HepG2 (cell line): ENCODE results near the gene MAP2K7. TPM values are rescaled to one million over a fixed set of nuclear protein-coding genes. Genes with fewer than 3 reads are reported as not detected.

ENCODE experiments used
- BCL6 ChIP-seq: IDR thresholded peaks from 2 replicates; pipeline ENCODE4 v1.6.1; 2016; ENCODE audit warnings: missing genetic modification reagents, missing compliant biosample characterization
- CBFB ChIP-seq: sonication (generic); formaldehyde crosslinking; IDR thresholded peaks from 2 replicates; pipeline ENCODE4 v1.4.0; 2020; ENCODE audit warnings: missing genetic modification reagents
- HNRNPK ChIP-seq: fragments of 200-400 bp; formaldehyde crosslinking; IDR thresholded peaks from 2 replicates; pipeline ENCODE4 v1.6.1; 2018; ENCODE audit warnings: low read length, low read depth, moderate library complexity, mild to moderate bottlenecking; ENCODE audit not compliant: poor library complexity, severe bottlenecking
- HOXA3 ChIP-seq: sonication (generic); formaldehyde crosslinking; IDR thresholded peaks from 2 replicates; pipeline ENCODE4 v1.5.0; 2020; ENCODE audit warnings: missing genetic modification reagents
- LCORL ChIP-seq, 2 experiments: fragments of 450-650 bp in 1 of 2; sonication (generic) in 1 of 2; formaldehyde crosslinking in 1 of 2; IDR thresholded peaks; 2 replicates each; pipeline versions ENCODE4 v1.5.0 to v1.6.1; 2017 to 2020; ENCODE audit warnings: antibody characterized with exemption in 1 of 2, missing genetic modification reagents in 1 of 2
- TGIF2 ChIP-seq: IDR thresholded peaks from 2 replicates; pipeline ENCODE4 v1.6.1; 2016; ENCODE audit warnings: control low read depth, missing compliant biosample characterization
- ZBTB3 ChIP-seq: sonication (generic); formaldehyde crosslinking; IDR thresholded peaks from 2 replicates; pipeline ENCODE4 v1.4.0; 2020; ENCODE audit warnings: low read depth, mild to moderate bottlenecking, moderate library complexity, missing genetic modification reagents, borderline replicate concordance
- ZMAT5 ChIP-seq: sonication (generic); formaldehyde crosslinking; IDR thresholded peaks from 2 replicates; pipeline ENCODE4 v1.5.0; 2020; ENCODE audit warnings: mild to moderate bottlenecking, low read depth, missing genetic modification reagents, borderline replicate concordance
- ZNF20 ChIP-seq: sonication (generic); formaldehyde crosslinking; IDR thresholded peaks from 2 replicates; pipeline ENCODE4 v1.4.0; 2020; ENCODE audit warnings: mild to moderate bottlenecking, moderate library complexity, missing genetic modification reagents
- ZNF329 ChIP-seq: sonication (generic); formaldehyde crosslinking; IDR thresholded peaks from 2 replicates; pipeline ENCODE4 v1.9.0; 2021; ENCODE audit warnings: low read depth, mild to moderate bottlenecking, missing genetic modification reagents
- ZNF333 ChIP-seq: sonication (generic); formaldehyde crosslinking; IDR thresholded peaks from 2 replicates; pipeline ENCODE4 v1.4.0; 2020; ENCODE audit warnings: mild to moderate bottlenecking, missing genetic modification reagents, borderline replicate concordance
- ZNF407 ChIP-seq: sonication (generic); formaldehyde crosslinking; IDR thresholded peaks from one replicate; pipeline ENCODE4 v1.5.1; 2020; ENCODE audit warnings: mild to moderate bottlenecking, missing genetic modification reagents; ENCODE audit errors: not compliant biosample characterization
- ZNF614 ChIP-seq: IDR thresholded peaks from 2 replicates; pipeline ENCODE4 v1.6.1; 2018; ENCODE audit warnings: missing biosample characterization, missing genetic modification reagents, inconsistent platforms, borderline replicate concordance
- ZNF781 ChIP-seq: sonication (generic); formaldehyde crosslinking; IDR thresholded peaks from 2 replicates; pipeline ENCODE4 v1.5.1; 2020; ENCODE audit warnings: borderline replicate concordance, mild to moderate bottlenecking, missing genetic modification reagents; ENCODE audit errors: not compliant biosample characterization
- polyA plus RNA-seq, 8 experiments: library from polyadenylated mRNA; depleted of rRNA in 3 of 8; stranded (reverse) in 7 of 8; unstranded in 1 of 8; fragments of >200 nt; fragmentation: Illumina TruSeq in 4 of 8; extraction: Trizol in 4 of 8; gene quantifications; 2 replicates each; pipeline versions ENCODE4 v1.2.1 to v1.2.3, GENCODE V29; 2011 to 2016; ENCODE audit warnings: low read depth in 4 of 8, missing spikeins in 1 of 8, mixed read lengths in 1 of 8; ENCODE audit not compliant: insufficient read depth in 1 of 8
- total RNA-seq, 5 experiments: library from RNA; depleted of rRNA; stranded (reverse); fragments of >200 nt; fragmentation: Illumina TruSeq; extraction: Trizol; gene quantifications; 2 replicates each; pipeline ENCODE4 v1.2.3, GENCODE V29; 2016; ENCODE audit warnings: low read depth in 1 of 5
- TF ChIP-seq, protein P1 (sequence below): sonication (generic); formaldehyde crosslinking; IDR thresholded peaks from 2 replicates; pipeline ENCODE4 v1.5.1; 2020; ENCODE audit warnings: mild to moderate bottlenecking, missing genetic modification reagents, moderate library complexity

The MAP2K7 gene
- total and polyA plus RNA-seq, 2 of the 13 experiments (the other 11 are each of a cell fraction or from before 2014, with no cell fraction given), result 9.0 to 10.8 TPM

DNA sequence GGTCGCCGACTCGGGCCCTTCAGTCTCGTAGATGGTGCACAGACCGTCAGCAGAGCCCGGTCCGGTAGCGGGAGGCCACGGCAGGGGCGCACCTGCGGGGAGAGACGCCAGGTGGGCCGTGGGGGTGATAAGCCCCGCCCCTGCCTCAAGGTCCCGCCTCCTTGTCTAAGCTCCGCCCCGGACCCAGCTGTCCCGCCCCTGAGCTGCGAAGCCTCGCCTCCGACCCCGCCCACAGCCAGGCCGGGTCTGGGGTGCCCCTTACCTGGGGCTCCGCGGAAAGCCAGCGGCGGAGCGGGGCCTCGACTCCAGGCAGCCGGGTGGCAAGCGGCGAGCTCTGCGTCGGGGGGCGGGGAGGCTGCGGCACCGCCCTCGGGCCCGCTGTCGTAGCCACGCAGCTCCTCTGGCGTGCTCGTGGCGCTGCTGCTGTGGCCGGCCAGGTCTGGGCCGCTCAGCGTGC, 34.2 kb upstream of the MAP2K7 start (continued):
- no peak for TF ChIP-seq CBFB (CRISPR knock-in tag)
- no peak for TF ChIP-seq TGIF2 (CRISPR knock-in tag)
- no peak for TF ChIP-seq ZNF329
- no peak for TF ChIP-seq ZMAT5 (CRISPR knock-in tag)
- TF ChIP-seq ZNF781 (CRISPR knock-in tag), result no peak
- TF ChIP-seq BCL6 (CRISPR knock-in tag), result no peak
- TF ChIP-seq ZNF333 (CRISPR knock-in tag), result 0 out of 2 replicates have a peak, but pooled peaks have one; percentile 2
- TF ChIP-seq LCORL (IDR thresholded peaks at IDR 0.05), result no peak
- no peak for TF ChIP-seq LCORL (CRISPR knock-in tag; IDR thresholded peaks at IDR 0.05)
- TF ChIP-seq, protein P1, sequence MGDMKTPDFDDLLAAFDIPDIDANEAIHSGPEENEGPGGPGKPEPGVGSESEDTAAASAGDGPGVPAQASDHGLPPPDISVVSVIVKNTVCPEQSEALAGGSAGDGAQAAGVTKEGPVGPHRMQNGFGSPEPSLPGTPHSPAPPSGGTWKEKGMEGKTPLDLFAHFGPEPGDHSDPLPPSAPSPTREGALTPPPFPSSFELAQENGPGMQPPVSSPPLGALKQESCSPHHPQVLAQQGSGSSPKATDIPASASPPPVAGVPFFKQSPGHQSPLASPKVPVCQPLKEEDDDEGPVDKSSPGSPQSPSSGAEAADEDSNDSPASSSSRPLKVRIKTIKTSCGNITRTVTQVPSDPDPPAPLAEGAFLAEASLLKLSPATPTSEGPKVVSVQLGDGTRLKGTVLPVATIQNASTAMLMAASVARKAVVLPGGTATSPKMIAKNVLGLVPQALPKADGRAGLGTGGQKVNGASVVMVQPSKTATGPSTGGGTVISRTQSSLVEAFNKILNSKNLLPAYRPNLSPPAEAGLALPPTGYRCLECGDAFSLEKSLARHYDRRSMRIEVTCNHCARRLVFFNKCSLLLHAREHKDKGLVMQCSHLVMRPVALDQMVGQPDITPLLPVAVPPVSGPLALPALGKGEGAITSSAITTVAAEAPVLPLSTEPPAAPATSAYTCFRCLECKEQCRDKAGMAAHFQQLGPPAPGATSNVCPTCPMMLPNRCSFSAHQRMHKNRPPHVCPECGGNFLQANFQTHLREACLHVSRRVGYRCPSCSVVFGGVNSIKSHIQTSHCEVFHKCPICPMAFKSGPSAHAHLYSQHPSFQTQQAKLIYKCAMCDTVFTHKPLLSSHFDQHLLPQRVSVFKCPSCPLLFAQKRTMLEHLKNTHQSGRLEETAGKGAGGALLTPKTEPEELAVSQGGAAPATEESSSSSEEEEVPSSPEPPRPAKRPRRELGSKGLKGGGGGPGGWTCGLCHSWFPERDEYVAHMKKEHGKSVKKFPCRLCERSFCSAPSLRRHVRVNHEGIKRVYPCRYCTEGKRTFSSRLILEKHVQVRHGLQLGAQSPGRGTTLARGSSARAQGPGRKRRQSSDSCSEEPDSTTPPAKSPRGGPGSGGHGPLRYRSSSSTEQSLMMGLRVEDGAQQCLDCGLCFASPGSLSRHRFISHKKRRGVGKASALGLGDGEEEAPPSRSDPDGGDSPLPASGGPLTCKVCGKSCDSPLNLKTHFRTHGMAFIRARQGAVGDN, result peak; percentile 60
- peak; percentile 45 for TF ChIP-seq HNRNPK
- TF ChIP-seq ZNF20 (CRISPR knock-in tag), result no peak
- TF ChIP-seq ZNF407 (CRISPR knock-in tag), result no peak
- TF ChIP-seq HOXA3 (CRISPR knock-in tag), result no peak
- peak; percentile 30; the same call in 1 of the 2 replicates for TF ChIP-seq ZNF614 (CRISPR knock-in tag)
- no peak for TF ChIP-seq ZBTB3 (CRISPR knock-in tag)
